ENCODE data around the gene DLG5.

DNA sequence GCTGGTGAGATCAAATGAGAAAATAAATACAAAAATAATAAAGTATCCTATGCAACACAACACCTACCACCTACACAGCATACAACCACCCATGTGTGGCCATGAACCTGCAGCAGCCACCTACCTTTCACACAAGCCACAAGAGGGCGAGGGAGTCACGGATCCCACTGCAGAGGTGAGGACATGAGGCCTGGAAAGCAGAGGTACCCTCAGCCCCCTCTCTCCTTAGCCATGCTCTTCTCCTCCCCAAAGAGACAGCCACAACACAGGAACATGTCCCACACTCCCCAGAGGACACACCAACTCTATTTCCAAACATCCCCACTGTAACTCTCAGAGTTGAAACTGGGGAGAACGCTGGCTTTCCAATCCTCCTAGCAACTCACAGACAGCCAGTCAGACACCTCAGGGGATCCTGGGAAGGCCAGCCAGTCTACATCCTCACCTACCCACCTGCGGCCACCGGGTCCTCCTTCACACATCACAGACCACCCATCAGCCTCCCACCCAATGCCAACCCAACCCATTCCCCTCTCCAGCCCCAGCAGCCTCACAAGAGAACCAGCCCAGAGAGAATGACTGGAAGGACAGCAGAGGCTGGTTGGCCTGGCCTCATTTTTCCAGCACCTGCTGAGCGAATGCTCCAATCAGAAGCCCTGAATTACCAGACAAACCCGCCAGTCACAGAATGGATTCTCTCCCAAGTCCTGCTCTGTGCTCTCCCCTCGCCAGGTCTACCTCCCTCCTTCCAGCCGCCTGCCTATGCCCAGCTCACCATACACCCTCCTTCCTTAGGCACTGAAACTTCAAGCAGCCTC is 18.4 kb downstream of the DLG5 start:
- TF ChIP-seq CTCF (IDR thresholded peaks at IDR 0.05 in 4 of 5, conservative IDR thresholded peaks at IDR 0.05 in 1 of 5) (peak in 3 of 5 experiments; percentile 28 to 41 (median 29)), POLR2A (IDR thresholded peaks at IDR 0.05) (no peak)

Data from gastrocnemius medialis (tissue), 4 donors.